ENCODE data around the gene TRMT1.
A peak's percentile ranks its signal among the peaks of the same experiment; 100 is the strongest.

Gene TRMT1

GRCh38 chr19:13150187-13150930, 33.8 kb upstream of the TRMT1 start, which contains the start of the genes IER2 and STX10:
IER2 (plus strand) TSS chr19:13150411; CDS start chr19:13153187, 2,776 bp downstream.
STX10 (minus strand) TSS chr19:13150375; CDS start chr19:13150173, 202 bp downstream.
- peak; percentile 95 for DNase-seq

DNA sequence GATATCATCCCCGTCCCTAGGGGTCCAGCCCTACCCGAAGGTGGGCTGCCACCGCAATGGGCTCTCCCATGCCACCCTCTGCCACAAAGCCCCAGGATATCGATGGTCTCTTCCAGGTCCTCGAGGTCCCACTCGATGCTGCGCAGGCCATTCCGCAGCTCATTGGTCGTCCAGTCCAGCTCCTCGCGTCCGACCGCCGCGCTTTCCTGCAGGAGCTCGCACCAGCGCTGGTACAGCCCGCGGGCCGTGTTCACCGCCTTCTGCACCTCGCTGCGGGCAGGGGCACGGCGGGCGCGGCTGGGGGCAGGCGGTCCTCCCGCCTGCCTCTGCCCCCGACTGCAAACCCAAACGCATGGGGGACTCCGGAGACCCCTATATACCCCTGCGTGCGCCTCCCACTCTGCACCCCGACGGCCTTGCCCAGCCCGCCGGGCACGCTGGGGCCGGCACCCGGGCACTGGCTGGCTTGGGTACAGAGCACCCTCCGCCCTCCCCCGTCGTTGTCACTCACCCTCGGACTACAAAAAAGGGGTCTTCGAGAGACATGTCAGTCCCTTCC, 33.2 kb upstream of the TRMT1 start:
- DNase-seq: peak; percentile 64

DNA sequence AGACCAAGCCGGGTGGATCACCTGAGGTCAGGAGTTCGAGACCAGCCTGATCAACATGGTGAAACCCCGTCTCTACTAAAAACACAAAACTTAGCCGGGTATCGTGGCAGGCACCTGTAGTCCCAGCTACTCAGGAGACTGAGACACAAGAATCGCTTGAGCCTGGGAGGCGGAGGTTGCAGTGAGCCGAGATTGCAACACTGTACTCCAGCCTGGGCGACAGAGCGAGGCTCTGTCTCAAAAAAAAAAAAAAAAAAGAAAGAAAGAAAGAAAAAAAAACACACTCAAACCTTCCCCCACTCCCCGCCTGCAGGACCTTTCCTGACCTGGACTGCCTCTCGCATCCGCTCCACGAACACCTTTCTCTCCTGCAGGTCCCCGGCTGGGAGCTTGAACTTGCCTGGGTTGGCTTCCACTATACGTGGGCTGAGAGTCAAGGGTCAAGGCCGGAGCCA, 32.7 kb upstream of the TRMT1 start:
- peak; percentile 33 for DNase-seq

DNA sequence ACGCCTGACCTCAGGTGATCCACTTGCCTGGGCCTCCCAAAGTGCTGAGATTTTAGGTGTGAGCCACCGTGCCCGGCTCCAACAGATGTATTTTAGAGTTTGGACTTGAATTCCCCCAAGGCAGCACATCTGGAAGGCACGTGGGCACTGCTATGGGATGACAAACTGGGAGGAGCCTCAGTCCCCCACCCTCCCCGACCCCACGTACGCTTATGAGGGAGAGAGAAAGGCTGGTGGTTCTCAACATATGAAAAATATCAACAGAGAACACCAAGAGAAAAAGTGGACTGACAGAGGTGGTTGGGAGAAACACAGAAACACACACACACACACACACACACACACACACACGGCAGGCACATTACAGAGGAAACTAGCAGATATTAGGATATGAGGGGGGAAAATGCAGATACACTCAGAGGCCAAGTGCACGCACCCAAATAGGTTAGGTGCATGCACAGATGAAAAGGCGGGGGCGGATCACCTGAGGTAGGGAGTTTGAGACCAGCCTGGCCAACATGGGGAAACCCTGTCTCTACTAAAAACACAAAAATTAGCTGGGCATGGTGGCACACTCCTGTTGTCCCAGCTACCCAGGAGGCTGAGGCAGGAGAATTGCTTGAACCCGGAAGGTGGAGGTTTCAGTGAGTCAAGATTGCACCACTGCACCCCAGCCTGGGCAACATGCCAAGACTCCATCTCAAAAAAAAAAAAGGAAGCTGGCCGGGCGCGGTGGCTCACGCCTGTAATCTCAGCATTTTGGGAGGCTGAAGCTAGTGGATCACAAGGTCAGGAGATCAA, 30.4 kb upstream of the TRMT1 start:
- no peak for DNase-seq

- DNase-seq: no peak
Observed at GRCh38 chr19:13139633-13140311, 23.2 kb upstream of the TRMT1 start.

DNA sequence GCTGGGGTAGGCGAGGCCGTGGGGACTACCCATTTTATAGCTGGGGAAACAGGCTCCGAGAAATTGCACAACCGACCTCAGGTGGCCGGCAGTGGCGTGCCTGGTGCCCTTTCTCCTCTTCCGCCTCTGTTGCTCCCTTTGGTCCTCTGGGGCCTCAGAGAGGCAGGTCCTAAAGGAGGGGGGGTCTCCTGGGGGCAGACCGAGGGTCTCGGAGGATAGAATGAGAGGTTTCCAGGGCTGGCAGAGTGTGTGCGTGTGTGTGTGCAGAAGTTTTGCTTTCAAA, 22.3 kb upstream of the TRMT1 start:
- DNase-seq: no peak

- no peak for DNase-seq
Observed at GRCh38 chr19:13138171-13138915, 21.8 kb upstream of the TRMT1 start.

- DNase-seq: no peak
Observed at GRCh38 chr19:13137290-13137794, 20.8 kb upstream of the TRMT1 start.

- no peak for DNase-seq
Observed at GRCh38 chr19:13135068-13136062, 18.8 kb upstream of the TRMT1 start.

- DNase-seq: no peak
Observed at GRCh38 chr19:13134626-13135025, 18.1 kb upstream of the TRMT1 start.

DNA sequence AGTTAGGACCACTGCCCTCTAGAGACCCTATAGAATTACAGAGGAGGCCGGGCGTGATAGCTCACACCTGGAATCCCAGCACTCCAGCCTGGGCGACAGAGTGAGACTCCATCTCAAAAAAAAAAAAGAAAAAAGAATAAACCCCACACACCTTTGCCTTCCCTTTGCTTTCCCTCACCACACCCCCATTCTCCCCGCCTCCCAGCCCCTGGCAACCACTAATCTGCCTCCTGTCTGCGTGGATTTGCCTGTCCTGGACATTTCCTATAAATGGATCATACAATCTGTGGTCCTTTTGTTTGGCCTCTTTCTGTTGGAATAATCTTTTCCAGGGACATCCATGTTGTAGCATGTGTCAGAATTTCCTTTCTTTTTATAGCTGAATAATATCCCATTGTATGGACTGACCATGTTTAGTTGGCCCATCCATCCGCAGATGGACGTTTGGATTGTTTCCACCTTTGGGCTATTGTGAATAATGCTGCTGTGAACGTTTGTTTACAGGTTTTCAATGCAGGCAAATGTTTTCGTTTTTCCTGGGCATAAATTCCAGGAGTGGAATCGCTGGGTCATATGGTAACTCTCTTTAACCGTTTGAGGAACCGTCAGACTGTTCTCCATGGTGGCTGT, 16.8 kb upstream of the TRMT1 start:
- DNase-seq: no peak

DNA sequence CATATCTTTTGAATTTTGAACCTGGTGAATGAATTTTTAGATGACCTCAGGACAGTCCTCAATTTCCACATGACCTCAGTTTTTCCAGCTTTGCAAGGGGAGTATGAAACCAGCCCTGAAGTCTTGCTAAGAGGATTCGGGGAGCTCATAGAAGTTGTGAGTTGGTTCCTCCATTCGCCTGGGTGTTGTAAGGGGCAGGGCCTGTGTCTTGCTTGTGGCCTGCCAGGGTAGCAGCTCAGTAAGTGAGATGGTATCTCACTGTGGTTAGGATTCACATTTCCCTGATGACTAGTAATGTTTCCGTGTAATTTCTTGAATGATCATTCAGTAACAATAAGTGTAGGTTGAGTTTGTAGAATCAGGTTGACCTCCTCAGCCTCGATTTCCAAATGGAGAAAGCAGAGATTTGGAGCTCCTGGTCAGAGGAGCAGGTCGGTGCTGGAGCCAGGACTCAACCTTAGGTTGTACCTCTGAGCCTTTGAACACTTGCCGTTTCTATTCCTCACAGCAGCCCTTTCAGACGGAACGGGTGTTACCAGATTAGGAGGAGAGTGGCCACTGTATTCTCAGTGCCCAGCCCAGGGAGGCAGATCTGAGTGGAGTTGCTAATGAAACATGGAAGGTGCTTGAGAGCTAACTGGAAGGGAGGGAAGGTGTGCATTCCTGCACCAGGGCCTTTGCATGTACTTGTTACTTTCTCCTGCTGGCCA, 16.1 kb upstream of the TRMT1 start:
- peak; percentile 83 for DNase-seq

DNA sequence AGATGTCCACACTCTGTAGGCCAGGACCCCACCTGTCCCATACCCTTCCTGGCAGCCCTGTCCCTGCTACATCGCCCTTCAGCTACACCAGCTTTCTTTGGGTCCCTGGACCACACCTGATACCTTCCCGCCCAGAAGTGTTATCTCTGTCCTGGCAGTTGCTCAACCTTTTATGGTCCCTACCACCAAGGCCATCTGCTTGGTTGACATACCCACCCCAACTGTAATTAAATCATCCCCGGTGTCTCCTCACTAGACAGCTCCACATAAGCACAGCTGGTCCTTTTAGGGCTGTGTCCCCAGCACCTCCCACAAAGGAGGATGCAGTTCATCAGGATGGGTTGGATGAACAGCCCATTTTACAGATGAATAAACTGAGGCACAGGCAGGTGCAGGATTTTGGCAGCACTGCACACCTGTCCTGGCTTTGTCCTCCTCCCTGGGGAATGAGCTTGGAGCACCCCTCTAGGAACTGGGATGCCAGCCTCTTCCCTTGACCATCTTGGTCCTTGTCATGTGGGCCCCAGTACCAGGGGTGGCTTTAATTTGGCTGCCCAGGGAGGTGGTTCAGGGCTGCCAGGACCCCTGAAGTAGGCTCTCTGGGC, 14.4 kb upstream of the TRMT1 start:
- no peak for DNase-seq

DNA sequence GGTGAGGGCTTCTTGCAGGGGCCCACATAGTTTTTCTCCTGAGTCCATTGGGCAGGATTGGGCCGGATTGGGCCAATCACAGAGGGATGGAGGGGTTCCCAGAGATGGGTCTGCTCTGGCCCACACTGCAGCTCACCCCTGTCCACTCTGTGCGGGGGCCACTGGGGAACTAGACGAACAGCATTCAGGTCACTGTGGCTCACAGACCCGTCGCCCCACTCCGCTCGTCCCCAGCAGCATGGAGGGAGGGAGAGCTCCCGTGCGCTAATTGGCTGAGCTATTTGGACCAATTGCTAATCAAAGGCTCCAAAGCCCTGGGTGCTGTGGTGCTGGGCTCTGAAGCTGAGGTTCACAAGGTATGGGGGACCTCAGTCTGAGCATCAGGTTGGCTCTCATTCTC, 12.8 kb upstream of the TRMT1 start:
- no peak for DNase-seq

- no peak for DNase-seq
Observed at GRCh38 chr19:13128583-13128982, 12.0 kb upstream of the TRMT1 start.

- no peak for DNase-seq
Observed at GRCh38 chr19:13127811-13128575, 11.5 kb upstream of the TRMT1 start.

DNA sequence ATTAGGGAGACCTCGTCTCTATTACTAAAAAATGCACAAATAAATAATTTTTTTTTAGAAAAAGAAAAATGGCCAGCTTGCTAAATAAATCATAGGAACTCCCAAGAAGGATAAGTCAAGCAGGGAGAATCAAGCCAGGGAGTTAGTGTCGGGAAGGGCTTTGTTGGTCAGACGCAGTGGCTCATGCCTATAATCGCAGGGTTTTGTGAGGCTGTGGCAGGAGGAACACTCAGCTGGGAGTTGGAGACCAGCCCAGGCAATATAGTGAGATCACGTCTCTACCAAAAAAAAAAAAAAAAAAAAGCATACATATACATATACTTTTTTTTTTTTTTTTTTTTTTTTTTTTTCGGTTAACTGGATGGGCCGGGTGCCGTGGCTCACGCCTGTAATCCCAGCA, 10.5 kb upstream of the TRMT1 start:
- DNase-seq: no peak

All from stimulated activated CD4-positive, alpha-beta T cell treated with anti-CD3 and anti-CD28 coated beads, Interleukin-15, amount 100 ng/mL, for 24 hours (primary cell).